Coronary artery (tissue), 2 donors: ENCODE measurements around the gene LSAMP.
A peak's percentile ranks its signal among the peaks of the same experiment; 100 is the strongest.

ENCODE experiments used
- DNase-seq: peaks from one replicate; pipeline ENCODE4 v3.0.0-alpha.2; 2017; ENCODE audit warnings: low spot score
- H3K27ac ChIP-seq, 2 donors: fragments of 200-600 bp; sonication (generic); one replicate each; pipeline ENCODE4 v1.5.1; 2016 to 2019
- H3K4me3 ChIP-seq: fragments of 200-600 bp; sonication (generic); 2 replicates; pipeline ENCODE4 v1.5.1; 2016; ENCODE audit warnings: mild to moderate bottlenecking, moderate library complexity
- TF ChIP-seq, protein P1 (sequence below): fragments of 200-600 bp; sonication (generic); IDR thresholded peaks from one replicate; pipeline ENCODE4 v1.5.1; 2019; ENCODE audit warnings: antibody characterized with exemption

Gene LSAMP

DNA sequence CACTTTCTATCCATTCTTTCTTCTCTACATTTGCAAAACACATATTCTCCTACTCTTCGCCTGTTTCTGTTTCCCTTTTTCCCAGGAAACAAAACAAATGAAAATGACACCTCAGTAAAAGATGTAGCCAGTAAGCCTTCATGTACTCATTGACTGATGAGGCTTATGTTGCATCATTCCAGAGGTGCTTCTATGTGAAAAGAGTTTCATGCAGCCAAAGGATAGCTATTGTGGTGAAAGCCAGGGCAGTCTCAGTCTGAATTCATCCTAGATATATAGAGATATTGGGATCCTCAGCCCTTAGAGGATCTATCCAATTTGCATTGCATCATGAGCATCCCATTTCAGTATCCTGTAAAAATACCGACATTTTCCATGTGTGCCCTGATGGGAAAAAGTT is 554.7 kb downstream of the LSAMP start:
- no peak overlapping the region for H3K27ac ChIP-seq
- TF ChIP-seq, protein P1, sequence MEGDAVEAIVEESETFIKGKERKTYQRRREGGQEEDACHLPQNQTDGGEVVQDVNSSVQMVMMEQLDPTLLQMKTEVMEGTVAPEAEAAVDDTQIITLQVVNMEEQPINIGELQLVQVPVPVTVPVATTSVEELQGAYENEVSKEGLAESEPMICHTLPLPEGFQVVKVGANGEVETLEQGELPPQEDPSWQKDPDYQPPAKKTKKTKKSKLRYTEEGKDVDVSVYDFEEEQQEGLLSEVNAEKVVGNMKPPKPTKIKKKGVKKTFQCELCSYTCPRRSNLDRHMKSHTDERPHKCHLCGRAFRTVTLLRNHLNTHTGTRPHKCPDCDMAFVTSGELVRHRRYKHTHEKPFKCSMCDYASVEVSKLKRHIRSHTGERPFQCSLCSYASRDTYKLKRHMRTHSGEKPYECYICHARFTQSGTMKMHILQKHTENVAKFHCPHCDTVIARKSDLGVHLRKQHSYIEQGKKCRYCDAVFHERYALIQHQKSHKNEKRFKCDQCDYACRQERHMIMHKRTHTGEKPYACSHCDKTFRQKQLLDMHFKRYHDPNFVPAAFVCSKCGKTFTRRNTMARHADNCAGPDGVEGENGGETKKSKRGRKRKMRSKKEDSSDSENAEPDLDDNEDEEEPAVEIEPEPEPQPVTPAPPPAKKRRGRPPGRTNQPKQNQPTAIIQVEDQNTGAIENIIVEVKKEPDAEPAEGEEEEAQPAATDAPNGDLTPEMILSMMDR: no peak
- H3K4me3 ChIP-seq: no peak overlapping the region
- no peak for DNase-seq

DNA sequence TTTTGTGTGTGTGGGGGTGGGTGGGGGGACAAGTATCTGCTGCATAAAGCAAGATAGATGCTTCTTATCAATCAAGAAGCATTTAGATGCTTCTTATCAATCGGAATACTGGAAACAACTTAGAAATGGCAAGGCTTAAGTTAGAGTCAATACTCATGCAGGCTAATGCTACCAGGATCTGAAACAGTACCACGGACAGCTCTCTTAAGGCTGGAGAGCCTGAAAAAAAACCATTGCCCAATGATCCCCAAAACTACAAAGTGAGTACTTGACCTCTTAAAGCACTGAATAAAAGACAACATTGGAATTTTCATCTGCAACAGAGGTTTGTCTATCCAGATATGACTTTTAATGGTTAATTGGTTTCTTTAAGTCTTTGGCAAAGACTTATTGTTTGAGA is 559.7 kb downstream of the LSAMP start:
- H3K27ac ChIP-seq: no peak overlapping the region
- TF ChIP-seq, protein P1: no peak
- no peak for DNase-seq
- H3K4me3 ChIP-seq: no peak overlapping the region

DNA sequence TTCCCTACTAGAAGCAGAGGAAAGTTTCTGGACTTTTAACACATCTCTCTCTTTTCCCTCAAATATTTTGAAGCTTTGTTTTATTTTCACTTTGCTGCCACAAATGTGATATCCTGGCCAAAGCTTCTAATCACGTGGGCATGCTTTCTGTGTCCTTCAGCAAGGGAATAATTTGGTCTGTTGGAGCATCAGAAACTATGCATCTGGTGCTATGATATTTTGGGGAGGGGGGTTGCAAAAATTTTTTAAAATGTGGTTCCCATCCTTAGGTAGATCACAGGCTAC is 567.7 kb downstream of the LSAMP start:
- TF ChIP-seq, protein P1: no peak
- Histone ChIP-seq H3K4me3 (peak overlapping the region; percentile 39), H3K27ac (no peak overlapping the region)
- no peak for DNase-seq

- Histone ChIP-seq H3K4me3 (peak overlapping the region; percentile 39), H3K27ac (no peak overlapping the region)
- TF ChIP-seq, protein P1: no peak
- DNase-seq: no peak
Observed at GRCh38 chr3:115876876-115877614, 568.2 kb downstream of the LSAMP start.

- Histone ChIP-seq H3K4me3 (no peak overlapping the region), H3K27ac (no peak overlapping the region)
- no peak for DNase-seq
- TF ChIP-seq, protein P1: no peak
Observed at GRCh38 chr3:115875460-115875859, 569.8 kb downstream of the LSAMP start.

GRCh38 chr3:115871735-115872134 is 573.6 kb downstream of the LSAMP start:
- DNase-seq: no peak
- TF ChIP-seq, protein P1: no peak
- H3K4me3 ChIP-seq: no peak overlapping the region
- H3K27ac ChIP-seq: no peak overlapping the region

GRCh38 chr3:115864911-115865310 is 580.4 kb downstream of the LSAMP start:
- no peak for DNase-seq
- TF ChIP-seq, protein P1: no peak
- Histone ChIP-seq H3K27ac (no peak overlapping the region), H3K4me3 (no peak overlapping the region)
